GM18526 (cell line): ENCODE measurements around the gene CACNB2.

Experiments used
- POLR2A ChIP-seq: IDR thresholded peaks from 3 replicates; pipeline ENCODE4 v1.6.1; 2011; ENCODE audit not compliant: insufficient read length; ENCODE audit errors: extremely low read depth

Gene CACNB2

DNA sequence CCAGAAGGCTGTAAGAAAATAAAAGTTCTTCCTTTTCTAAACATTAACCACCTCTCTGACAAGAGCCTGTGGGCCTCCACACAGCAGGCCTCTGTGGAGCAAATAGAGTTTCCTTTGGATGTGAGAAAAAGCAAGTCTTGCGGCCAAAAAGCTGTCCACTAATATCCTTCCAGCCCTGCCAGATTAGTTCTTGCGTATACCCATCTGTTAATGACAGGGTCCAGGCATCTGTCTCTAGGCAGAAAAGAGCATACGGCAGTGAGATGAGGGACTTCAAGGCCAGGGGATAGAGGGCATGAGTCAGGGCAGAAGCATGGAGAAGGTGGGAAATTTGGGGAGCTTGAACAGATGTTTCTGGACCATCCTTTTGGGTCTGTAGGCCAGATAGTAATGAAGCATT, 346.2 kb downstream of the CACNB2 start:
- no peak for TF ChIP-seq POLR2A

DNA sequence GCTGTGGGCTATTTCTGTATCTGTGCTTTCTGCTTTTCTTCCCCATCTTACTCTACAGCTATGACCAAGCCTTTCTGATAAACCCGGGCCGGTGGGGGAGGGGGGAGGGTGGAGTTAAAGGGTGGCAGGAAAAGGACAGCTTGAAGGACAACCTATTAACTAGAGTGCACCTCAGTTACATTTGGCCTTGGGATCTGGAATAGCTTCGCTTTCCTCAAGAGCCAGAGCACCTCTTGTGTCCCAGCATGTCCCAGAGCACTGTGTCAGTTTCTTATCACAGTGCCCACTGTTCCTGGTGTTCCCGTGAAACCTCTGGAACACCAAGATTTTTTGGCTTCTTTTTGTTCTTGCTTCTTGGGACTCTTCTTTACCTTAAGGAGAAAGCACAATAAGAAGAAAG, 350.5 kb downstream of the CACNB2 start:
- TF ChIP-seq POLR2A, result no peak

- TF ChIP-seq POLR2A, result no peak
Observed at GRCh38 chr10:18497806-18498369, 357.7 kb downstream of the CACNB2 start.

- no peak for TF ChIP-seq POLR2A
Observed at GRCh38 chr10:18498998-18499397, 358.8 kb downstream of the CACNB2 start.

- no peak for TF ChIP-seq POLR2A
Observed at GRCh38 chr10:18500576-18500975, 360.4 kb downstream of the CACNB2 start.

DNA sequence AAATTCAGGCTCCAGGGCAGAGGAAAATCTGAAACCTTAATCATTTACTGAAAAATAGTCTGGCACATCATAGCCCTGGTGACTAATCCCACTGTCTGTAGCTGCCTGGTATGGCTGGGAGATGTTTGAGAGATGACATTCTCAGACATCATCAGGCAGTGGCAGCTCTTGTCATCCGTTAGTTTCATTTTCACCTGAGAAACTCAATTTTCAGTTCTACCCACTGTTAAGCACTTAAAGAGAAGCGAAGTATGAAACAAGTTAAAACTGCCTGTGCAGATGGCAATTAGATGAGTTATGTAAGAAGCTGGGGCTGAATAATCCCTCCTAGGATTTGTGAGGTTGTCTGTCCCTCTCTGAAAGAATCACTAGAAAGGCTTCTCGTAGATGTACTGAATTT, 361.0 kb downstream of the CACNB2 start:
- no peak for TF ChIP-seq POLR2A

DNA sequence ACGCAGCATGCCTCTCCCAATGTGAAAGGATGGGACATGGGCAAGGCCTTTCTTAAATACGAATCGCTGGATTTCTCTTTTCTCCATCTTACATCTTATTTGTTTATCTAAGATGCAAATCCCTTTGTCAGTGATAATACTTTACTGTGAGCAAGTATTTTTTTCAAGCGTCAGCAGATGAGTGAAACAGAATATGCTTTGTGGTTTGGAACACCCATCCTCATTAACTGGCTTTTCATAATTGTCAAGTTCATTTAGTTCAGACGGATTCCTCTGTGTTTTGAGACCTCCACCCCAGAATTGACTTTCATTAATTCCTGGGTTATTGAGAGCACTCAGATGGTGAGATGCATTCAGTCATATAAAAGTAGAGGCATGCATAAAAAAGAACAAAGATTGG, 361.4 kb downstream of the CACNB2 start:
- no peak for TF ChIP-seq POLR2A

DNA sequence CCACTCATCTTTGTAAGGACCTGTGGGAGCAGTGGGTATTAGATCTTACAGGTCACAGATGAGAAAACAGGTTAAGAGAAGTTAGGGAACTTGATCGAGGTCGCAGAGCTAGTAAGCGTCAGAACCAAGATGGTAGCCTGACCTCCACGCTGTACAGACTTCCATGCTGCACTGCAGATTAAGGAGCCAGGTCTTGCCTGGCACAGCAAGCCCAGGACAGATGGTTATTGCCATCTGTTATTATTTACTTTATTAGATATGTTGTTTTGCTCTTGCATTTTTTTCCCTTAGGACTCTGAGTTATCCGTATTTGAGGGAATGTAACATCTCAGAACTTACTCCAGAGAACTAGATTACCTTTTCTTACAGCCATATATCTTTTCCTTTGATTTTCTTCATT, 363.9 kb downstream of the CACNB2 start:
- TF ChIP-seq POLR2A, result no peak

DNA sequence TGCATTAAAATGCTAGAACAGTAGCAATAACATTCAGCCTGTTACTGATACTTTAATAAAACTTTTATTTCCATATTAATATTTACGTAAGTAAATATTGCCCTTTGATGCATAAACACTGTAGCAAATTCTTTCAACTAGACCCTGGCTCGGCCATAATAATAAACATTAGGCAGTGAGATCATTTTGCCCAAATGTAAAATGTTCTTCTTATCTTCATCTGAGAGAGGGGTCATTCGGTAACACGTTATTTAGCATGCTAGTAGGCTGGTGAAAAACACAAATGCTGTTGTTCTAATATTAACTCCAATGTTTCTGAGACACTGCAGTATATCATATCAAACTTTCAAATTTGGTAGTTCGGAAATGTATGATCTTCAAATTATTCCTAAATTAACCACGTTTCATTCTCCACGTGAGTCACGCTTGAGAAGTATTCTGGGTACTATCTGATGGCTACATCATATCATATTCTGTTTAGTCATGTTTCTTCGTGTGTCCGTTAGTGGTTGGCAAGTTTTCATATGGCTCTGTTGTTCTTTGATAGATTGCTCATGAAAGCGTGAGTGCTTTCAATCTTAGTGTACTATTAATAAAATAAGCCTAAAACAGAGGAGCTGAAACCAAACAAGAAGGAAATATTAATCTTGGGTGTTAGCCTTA, 365.4 kb downstream of the CACNB2 start:
- TF ChIP-seq POLR2A, result no peak

DNA sequence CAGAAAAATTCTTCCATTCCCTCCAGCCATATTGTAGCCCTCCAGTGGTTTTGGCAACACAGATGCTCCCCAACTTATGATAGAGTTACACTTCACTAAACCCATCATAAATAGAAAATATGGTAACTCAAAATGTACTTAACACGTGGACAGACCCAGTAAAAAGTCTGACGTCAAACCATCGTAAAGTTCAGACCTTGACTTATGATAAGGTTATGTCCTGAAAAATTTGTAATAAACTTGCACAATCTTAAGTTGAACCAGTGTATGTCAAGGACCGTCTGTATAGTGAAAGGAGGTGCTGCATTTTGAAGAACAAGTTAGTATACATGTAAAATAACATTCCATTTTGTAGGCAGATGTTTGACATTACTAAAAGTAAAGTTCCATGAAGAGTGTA, 368.4 kb downstream of the CACNB2 start:
- TF ChIP-seq POLR2A, result no peak

- TF ChIP-seq POLR2A, result no peak
Observed at GRCh38 chr10:18514537-18514936, 374.3 kb downstream of the CACNB2 start.

GRCh38 chr10:18516851-18517250, 376.6 kb downstream of the CACNB2 start:
- no peak for TF ChIP-seq POLR2A

GRCh38 chr10:18523025-18523424, 382.8 kb downstream of the CACNB2 start:
- no peak for TF ChIP-seq POLR2A

- no peak for TF ChIP-seq POLR2A
Observed at GRCh38 chr10:18523858-18524257, 383.6 kb downstream of the CACNB2 start.

GRCh38 chr10:18527687-18528086, 387.5 kb downstream of the CACNB2 start:
- TF ChIP-seq POLR2A, result no peak

GRCh38 chr10:18528292-18528691, 388.1 kb downstream of the CACNB2 start:
- no peak for TF ChIP-seq POLR2A

DNA sequence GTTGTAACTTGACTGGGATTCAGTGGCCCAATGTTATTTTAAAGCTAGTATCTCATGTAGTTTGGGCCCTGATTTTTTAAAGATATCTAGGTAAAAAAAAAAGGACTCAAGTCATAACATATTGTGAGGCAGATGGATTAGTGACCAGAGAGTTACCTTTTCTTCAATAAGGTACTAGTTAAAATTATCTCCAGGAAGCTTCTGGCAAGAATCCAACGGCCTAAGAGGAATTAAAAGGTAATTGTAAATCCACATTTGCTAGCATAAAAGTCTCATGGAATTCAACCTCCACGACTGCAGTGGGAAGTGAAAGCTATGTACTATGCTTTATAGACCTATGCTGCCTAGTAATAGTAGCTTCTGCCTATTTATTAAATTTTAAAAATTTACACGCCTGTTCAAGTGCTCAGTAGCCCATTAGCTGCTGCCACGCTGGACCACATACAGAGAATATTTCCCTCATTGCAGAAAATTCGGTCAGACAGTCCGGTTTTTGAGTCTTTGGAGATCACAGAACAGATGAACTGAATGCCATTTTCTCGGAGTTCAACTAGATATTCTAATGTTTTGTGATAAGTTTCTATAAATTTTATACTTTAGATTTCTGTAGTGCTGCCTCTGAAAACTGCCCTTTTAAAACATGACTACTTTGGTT, 392.8 kb downstream of the CACNB2 start:
- TF ChIP-seq POLR2A, result no peak

- TF ChIP-seq POLR2A, result no peak
Observed at GRCh38 chr10:18533896-18534295, 393.7 kb downstream of the CACNB2 start.
